Urothelium cell line (cell line): ENCODE measurements around the gene CALML4.
A peak's percentile ranks its signal among the peaks of the same experiment; 100 is the strongest.

Experiments
- DNase-seq: peaks from one replicate; pipeline ENCODE4 v3.0.0; 2011; ENCODE audit warnings: low spot score, mixed read lengths
- FAIRE-seq: peaks from 2 replicates; lab custom pipeline; 2011; peaks lifted over from hg19 to GRCh38; lab: Jason Lieb, UNC

The CALML4 gene

DNA sequence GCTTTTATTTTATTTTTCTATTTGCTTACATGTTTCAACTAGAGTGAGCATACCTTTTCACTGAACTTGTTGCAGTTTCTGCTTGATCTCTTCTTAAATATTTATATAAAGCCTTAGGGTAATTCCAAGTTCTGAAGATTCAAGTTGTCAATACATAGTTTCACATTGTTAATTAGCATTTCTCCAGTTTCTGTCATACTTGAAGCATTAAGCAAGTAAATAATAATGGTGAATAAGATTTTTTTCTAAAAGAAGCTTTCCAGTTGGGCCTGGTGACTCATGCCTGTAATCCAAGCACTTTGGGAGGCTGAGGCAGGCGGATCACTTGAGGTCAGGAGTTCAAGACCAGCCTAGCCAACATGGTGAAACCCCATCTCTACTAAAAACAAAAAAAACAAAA is 53.9 kb downstream of the CALML4 start:
- FAIRE-seq, result no peak
- no peak for DNase-seq

- DNase-seq (no peak), FAIRE-seq (no peak)
Observed at GRCh38 chr15:68150187-68150586, 54.9 kb downstream of the CALML4 start.

DNA sequence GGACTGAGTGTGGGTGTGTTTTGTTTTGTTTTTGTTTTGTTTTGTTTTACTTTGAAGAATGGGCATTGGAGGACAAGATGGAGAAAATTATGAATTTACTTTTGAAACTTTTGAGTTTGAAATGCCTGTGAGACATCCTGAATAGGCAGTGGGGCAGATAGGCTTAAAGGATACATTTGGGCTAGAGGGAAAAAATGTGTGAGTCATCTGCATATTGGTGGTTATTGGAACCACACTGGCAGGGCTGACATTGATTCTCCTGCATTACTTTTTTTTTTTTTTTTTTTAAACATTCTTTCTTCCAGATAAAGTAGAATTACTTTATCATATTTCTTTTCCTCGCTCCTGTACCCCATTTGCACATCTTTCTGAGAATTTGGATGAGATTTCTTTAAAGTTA is 56.1 kb downstream of the CALML4 start:
- peak; percentile 28 for DNase-seq
- FAIRE-seq, result no peak

GRCh38 chr15:68148039-68148438 is 57.1 kb downstream of the CALML4 start:
- no peak for DNase-seq

DNA sequence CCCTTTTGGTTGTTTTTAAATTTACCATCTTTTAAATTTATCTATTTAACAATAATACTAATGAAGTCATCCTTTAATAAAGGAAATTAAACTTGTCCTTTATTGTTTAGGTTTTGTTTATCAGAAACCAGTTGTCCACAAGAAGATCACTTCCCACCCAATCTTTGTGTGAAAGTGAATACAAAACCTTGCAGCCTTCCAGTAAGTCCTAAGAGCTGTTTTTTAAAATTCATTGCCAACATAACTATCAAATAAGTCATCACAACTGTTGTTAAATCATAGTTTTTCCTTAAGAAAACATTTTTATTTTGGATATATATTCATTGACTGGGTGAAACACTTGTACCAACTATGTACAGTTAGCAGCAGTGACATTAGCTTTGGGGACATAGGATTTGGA is 59.4 kb downstream of the CALML4 start:
- FAIRE-seq (no peak), DNase-seq (no peak)

More at GRCh38 chr15:68148039-68148438, 57.1 kb downstream of the CALML4 start:
- no peak for FAIRE-seq

- no peak for FAIRE-seq
- DNase-seq, result no peak
Observed at GRCh38 chr15:68143785-68144184, 61.3 kb downstream of the CALML4 start.

- FAIRE-seq, result no peak
- DNase-seq, result no peak
Observed at GRCh38 chr15:68143129-68143528, 62.0 kb downstream of the CALML4 start.
